ENCODE results near the gene SFXN5.

DNA sequence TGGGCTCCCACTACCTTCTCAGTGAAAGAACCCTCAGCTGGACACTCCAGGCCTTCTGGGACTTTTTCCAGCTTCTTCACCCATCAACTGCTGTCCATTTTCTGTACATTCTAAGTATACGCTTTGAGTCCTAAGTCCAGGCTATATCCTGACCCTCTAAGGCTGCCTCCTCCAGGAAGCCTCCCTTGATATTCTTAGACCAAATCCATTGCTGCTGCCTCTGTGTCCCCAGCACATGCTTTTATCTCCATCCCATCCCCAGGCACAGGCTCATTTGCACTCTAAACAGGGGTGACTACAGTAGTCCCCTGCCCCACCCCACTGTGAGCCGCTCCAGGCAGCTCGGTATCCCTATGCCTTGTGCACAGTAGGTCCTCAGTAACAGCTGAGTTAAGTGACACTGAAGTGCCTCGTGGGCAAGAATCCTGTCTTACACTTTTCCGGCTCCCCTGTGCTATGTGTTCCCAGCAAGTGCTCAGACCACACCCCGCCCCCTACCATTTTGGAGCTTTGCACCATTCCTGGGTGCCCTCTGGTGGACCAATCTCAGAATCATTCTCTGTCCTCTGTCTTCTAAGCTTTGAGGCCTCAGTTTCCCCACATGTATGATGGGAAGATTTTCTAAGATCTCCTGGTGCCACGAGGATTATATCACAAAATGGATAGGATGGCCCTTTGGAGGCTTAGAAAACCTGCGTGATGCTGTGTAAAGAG, 119.2 kb downstream of the SFXN5 start:
- peak; percentile 20; the same call in 1 of the 2 replicates for TF ChIP-seq CTCF (IDR thresholded peaks at IDR 0.05; ENCODE audit: low read length)
- TF ChIP-seq EZH2 (IDR thresholded peaks at IDR 0.05; ENCODE audit: borderline replicate concordance, low read length), result no peak
